ENCODE measurements around the gene LRRC56.

LRRC56 gene, protein sequence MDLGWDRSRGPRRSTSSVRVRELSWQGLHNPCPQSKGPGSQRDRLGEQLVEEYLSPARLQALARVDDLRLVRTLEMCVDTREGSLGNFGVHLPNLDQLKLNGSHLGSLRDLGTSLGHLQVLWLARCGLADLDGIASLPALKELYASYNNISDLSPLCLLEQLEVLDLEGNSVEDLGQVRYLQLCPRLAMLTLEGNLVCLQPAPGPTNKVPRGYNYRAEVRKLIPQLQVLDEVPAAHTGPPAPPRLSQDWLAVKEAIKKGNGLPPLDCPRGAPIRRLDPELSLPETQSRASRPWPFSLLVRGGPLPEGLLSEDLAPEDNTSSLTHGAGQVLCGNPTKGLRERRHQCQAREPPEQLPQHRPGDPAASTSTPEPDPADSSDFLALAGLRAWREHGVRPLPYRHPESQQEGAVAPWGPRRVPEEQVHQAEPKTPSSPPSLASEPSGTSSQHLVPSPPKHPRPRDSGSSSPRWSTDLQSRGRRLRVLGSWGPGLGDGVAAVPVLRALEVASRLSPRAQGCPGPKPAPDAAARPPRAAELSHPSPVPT

DNA sequence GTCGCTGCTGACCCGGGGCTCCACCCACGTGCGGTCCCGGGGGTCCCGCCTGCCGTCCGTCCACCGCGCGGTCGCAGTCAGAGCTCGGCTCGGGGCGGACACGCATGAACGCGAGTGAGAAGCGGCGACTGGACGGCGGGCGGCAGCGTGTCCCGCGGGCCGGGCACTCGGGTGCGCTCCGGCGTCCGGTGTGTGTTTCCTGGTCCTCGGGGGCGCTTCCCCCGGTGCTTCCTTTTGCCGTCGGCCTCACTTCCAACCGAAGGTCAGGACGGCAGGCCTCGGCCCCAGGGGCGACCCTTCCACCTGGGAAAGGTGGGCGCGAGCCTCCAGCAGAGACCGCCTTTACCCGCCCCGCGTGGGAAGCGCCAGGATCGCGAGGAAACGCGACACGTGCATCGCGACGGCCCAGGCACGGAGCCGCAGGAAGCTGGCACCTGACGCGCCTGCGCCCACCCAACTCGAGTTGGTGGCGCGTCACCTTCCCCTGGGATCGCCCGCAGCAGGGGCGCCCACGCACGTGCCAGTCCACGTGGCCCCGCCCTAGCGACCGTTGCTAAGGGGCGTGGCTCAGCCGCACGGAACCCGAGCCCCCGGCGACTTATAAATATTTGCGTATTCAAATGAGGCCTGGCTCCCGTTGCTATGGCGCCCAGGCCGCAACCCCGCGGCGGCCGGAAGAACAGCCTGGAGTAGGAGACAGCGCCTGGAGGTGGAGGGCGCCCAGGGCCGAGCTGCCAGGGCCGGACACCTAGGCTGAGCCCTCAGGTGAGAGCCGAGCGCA lies at the start of gene LRRC56:
Gene LRRC56 (plus strand): TSS at position 687 of the 781 bp plus-strand sequence. CDS start 3,158 bp downstream, outside the sequence.
- DNase-seq (ENCODE audit: low spot score) = no peak

DNA sequence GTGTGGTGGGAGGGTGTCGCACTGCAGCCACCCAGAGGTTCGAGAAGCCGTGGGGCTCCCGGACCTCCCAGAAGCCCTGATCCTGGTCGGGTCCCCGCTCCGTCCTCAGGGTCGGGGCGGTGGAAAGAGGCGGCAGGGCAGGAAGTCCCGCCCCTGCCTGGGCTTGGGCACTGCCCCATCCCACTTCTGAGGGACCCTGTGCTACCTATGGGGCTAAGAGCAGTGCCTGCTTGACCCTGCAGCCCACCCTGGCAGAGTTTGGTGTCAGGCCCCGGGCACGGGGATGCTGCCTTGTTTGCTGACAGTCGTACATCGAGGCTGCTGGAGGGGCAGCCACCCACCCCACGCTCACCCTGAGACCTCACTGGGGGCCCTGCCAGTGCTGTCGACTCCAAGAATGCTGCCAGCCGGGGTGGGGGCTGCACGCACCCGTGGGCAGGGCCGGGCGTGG lies 49.7 kb upstream of the LRRC56 start:
- no peak for DNase-seq (ENCODE audit: low spot score)

DNA sequence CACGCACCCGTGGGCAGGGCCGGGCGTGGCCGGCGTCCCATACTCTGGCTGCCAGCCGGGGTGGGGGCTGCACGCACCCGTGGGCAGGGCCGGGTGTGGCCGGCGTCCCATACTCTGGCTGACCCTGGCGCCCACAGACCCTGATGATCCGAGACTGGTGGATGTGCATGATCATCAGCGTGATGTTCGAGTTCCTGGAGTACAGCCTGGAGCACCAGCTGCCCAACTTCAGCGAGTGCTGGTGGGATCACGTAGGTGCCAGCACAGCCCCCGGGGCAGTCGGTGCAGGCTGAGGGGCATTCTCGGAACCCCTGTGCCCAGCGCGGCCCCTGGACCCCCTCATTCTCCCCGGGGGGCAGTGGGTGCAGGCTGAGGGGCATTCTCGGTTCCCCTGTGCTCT lies 49.3 kb upstream of the LRRC56 start:
- DNase-seq (ENCODE audit: low spot score) = no peak

DNA sequence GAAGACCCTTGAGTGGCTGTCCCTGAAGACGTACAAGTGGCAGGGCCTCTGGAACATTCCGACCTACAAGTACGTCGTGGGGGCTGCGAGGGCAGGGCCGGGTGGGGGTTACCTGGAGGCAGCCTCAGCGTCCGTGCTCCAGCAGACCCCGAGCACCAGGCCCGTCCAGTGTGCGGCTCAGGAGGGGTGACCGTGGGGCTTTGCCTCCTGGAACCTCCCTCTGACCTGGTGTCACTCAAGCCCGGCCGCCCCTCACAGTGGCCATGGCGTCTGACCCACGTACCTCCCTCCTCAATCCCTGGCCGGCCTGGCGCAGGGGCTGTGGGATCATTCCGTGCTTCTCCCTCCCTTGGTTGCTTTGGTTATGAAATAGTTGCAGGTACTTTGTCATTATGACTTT lies 48.7 kb upstream of the LRRC56 start:
- no peak for DNase-seq (ENCODE audit: low spot score)

DNA sequence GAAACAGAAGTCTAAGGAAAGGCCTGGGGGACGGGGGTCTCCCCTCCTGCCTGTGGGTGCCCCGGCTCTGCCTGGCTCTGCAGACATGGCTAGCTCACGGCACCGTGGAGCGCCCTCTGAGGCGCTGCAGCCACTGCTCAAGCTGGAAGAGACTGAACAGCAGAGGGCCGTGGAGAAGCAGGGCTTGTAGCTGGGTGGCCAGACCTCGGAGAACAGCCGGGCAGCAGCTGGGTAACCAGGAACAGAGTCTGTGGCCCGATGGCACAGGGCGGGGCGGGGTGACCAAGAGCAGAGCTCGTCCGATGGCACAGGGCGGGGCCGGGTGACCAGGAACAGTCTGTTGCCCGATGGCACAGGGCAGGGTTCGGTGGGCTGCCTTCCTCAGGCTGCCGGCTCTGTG lies 48.3 kb upstream of the LRRC56 start:
- DNase-seq (ENCODE audit: low spot score) = no peak

DNA sequence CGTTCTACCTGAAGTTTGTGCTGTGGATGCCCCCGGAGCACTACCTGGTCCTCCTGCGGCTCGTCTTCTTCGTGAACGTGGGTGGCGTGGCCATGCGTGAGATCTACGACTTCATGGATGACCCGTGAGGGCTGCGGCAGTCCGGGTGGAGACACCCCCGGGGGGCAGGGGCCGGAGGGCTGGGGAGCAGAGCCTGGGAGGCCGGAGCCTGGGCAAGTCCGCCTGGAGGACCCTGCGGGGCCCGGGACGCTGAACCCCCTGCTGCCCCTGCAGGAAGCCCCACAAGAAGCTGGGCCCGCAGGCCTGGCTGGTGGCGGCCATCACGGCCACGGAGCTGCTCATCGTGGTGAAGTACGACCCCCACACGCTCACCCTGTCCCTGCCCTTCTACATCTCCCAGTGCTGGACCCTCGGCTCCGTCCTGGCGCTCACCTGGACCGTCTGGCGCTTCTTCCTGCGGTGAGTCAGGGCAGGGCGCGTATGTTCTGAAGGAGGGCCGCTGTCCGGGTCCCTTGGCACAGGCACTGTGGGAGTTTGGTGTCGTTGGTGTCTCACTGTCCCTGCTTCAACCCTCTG lies 47.6 kb upstream of the LRRC56 start:
- no peak for DNase-seq (ENCODE audit: low spot score)

DNA sequence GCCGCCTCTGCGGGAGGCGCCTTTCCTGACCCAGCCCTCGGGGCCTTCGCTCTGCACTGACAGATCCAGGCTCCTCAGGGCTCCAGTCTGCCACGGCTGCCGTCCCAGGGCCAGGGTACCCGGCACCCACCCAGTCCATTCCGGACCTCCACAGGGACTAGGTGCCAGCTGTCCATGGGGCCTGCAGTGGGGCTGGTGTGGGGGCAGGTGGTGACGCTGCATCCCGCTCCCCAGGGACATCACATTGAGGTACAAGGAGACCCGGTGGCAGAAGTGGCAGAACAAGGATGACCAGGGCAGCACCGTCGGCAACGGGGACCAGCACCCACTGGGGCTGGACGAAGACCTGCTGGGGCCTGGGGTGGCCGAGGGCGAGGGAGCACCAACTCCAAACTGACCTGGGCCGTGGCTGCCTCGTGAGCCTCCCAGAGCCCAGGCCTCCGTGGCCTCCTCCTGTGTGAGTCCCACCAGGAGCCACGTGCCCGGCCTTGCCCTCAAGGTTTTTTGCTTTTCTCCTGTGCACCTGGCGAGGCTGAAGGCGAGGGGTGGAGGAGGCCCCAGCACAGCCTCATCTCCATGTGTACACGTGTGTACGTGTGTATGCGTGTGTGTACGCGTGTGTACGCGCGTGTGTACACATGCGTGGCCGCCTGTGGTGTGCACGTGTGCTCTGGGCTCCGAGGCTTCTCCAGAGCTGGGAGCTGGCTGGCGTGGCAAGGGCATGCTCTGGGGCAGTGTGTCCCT lies 47.0 kb upstream of the LRRC56 start:
- no peak for DNase-seq (ENCODE audit: low spot score)

DNA sequence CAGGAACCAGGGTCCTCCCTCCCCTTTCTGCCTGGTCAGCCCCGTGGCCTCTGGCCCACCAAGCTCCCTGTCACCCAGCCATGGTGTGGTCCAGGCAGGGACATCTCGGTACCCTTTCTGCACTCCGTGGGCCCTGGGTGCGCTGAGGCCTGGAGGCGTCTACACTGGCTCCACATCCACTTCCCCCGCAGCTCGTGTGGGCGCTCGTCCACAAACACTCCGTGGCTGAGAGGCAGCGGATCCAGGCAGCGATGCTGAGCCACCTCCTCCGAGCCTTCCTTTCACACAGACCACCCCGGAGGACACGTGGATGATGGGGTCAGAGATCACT lies 46.4 kb upstream of the LRRC56 start:
- DNase-seq (ENCODE audit: low spot score) = no peak

DNA sequence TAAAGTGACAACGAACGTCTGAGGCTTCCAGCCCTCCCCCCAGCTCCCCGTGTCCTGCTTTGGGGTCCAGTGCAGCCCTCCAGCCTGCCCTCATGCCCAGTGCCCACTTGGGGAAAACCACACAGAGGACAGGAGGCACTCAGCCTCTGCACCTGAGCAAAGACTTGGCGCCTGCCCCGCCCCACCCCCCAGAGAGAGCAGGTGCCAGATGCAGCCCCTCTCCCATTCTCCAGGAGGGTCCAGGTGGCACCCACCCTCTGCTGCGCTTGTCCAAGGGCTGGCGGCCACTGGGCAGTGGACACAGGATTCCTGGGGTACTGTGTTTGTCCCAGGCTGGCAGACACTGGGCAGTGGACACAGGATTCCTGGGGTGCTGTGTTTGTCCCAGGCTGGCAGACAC lies 46.0 kb upstream of the LRRC56 start:
- no peak for DNase-seq (ENCODE audit: low spot score)

DNA sequence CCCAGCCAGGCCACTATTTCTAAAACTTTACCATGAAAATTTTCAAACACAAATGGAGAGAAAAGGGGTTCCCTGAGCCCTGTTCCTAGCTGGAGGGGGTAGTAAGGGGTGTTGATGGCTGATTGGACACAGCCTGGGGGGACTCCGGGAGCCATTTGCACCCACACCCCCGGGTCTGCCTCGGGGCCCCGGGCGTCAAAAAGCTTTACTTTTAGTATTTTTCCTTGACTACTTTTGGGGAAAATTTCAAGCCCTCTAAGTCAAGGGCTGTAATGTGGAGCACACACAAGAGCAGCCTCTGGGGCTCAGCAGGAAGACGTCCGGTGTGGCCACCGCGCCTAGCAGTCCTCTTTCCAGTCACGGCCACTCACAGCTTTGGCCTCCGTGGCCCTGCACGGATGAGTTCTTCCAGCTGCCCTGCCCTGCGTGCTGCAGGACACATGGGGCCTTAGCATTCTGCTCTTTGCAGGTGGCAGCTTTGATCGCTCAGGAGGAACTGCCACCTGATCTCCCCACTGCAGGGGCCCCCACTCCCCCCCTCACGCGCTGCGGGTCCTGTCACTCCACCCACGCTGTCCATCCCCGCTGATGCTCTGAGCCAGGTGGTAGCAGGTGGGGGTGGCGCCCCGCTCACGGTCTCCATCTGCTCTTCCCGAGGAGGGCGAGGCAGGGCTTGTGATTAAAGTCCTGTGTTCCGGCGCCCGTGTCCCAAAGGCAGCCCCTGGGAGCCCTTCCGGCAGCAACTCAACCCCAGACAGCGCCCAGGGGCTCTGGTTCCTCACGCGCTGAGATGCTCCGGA lies 44.7 kb upstream of the LRRC56 start:
- no peak for DNase-seq (ENCODE audit: low spot score)

DNA sequence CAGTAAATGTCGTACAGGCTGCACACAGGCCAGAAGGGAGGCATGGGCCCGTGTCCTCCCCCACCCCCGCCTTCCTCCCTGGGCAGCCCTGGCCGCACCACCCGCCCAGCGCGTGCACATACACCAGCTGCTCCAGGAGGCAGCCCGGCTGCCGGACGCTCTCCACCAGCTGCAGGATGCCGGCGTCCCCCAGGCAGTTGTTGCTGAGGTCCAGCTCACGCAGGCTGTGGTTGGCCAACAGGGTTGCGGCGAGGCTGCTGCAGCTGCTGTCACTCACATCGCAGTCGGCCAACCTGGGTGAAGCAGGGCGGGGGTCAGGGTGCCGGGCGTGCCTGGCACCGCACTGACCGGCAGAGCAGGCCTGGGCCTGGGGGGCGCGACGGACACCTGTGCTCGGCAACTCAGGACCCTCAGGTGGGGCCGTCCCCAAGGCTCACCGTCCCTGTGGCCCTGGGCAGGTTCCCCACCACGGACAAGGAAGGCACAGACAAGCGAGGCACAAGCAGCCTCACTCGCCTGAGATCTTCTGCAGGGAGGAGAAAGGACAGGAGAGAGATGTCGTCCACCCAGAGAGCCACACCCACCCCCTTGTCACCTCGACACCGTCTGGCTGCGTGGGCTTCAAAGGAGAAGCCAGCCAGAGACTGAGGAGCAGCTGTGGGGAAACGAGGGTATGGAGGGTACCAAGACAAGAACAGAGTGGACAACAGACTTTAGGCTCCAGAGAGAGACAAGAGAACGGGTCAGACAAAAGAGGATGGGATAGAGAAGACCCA lies 42.4 kb upstream of the LRRC56 start:
- DNase-seq (ENCODE audit: low spot score) = no peak

DNA sequence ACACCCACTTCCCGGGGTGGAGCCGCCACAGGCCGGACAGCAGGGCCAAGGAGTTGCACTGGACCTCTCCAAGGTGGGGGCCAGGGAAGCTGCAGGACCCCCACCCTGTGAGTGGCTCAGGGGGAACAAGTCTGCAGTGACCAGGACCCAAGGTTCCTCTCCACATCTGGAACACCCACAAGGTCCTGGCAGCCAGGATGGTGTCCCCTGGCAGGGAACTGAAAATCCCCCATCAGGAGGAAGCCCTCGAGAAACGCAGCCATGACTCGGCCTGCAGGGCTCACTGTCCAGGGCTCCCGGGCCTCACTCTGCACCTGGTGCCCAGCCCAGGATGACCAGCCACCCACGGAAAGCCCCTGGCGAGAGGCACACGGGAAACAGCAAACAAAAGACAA lies 41.8 kb upstream of the LRRC56 start:
- no peak for DNase-seq (ENCODE audit: low spot score)

DNA sequence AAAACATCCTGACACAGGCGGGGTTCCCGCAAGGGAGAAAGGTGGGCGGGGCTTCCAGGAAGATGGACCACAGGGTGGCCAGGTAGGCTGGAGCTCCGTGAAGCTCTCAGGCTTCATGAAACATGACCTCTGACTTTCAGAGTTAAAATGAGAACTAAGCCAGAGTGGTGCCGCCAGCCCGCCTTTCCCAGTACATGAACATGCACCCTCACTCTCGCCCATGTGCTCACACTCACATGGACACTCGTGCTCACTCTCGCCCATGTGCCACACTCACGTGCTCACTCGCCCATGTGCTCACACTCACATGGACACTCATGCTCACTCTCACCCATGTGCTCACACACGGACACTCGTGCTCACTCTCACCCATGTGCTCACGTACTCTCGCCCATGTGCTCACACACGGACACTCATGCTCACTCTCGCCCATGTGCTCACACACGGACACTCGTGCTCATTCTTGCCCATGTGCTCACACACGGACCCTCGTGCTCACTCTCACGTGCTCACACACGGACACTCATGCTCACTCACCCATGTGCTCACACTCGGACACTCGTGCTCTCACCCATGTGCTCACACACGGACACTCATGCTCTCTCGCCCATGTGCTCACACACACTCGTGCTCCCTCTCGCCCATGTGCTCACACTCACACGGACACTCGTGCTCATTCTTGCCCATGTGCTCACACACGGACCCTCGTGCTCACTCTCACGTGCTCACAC lies 40.3 kb upstream of the LRRC56 start:
- DNase-seq (ENCODE audit: low spot score) = no peak

DNA sequence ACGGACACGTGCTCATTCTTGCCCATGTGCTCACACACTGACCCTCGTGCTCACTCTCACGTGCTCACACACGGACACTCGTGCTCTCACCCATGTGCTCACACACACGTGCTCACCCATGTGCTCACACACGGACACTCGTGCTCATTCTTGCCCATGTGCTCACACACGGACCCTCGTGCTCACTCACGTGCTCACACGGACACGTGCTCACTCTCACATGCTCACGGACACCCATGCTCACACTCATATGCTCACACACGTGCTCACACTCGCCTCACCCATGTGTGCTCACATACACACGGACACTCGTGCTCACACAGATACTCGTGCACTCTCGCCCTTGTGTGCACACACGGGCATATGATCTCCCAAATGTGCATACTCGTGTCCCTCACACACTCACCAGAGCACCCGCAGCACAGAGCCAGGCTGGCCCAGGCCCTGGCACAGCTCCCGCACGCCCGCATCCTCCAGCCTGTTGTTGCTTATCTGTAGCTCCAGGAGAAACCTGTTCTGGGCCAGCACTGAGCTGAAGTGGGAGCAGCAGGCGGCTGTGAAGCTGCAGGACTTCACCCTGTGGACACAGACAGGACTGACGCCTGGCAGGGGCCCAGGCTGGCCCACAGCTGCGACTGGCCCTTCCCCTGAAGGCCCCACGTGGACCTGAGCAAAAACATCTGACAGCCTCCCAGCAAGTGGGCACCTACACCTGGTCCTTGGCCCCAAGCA lies 39.6 kb upstream of the LRRC56 start:
- no peak for DNase-seq (ENCODE audit: low spot score)

DNA sequence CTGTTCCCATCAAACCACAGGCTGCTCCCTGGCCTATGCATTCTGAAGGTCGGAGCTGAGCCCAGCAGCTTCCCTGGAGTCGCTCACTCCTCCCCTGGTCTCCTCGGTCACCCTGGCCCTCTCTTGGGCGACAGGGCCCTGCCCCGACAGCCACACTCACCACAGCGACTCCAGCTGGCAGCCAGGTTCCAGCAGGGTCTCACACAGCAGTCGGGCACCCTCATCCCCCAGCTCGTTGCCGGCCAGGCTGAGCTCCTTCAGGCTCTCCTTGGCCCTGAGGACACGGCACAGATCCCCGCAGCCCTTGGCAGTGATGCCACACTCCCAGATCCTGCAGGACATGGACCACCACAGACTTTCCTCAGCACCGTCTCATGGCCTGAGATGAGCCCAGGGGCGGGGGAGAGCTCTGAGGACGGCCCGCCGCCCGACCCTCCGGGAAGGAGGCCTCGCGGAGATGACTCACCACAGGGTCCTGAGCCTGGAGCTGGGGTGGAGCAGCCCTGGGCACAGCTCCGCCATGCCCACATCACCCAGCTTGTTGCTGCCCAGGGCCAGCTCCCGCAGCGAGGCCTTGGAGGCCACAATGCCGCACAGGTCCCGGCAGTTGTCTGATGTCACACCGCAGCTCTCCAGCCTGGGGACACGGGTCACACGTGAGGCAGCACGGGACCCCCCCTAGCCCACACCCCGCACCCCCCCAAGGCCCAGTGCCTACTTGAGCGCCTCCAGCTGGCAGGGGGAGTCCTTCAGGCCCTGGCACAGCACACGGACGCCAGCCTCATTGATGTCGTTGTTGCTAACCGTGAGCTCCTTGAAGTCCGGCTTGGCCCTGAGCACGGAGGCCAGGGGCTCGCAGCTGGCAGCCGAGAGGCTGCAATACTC lies 38.8 kb upstream of the LRRC56 start:
- no peak for DNase-seq (ENCODE audit: low spot score)

DNA sequence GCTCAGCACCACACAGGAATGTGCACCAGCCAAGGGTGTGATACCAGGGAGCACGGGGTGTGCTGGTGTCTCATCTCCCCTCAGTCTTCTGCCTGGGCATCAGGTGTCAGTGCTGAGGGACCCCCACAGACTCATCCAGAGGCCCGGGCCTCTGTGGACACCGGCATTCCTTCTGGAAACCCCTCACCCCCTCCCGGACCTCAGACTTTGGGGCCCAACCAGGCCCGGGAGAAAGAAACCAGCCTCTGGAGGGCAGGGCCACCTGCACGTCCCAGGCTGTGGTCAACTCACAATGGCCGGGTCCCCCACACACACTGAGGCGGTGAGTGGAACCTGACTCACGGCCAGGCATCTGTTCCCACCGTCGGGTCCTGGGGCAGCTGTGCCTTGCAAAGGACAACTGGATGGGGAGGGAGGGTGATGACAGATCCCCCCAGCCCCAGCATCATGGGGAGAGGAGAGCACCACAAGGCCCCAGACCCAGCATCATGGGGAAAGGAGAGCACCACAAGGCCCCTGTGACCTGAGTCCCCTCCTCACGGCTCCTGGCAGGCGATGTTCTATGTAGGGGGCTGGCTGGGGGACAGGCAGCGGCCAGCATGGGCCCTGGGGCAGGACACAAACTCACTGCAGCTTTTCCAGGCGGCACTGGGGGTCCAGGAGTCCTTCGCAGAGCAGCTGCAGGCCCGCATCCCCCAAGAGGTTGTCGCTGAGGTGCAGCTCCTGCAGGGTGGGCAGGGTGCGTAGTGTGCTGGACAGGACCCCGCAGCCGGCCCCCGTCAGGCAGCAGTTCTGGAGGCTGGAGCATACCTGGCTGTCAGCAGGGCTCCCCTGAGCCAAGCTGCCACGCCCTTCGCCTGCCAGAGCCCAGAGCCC lies 37.9 kb upstream of the LRRC56 start:
- DNase-seq (ENCODE audit: low spot score) = peak; percentile 55

Data from left forelimb (tissue), 1 donor.